Fibroblast of pulmonary artery (primary cell): Measurements from ENCODE around the gene AAGAB.
"Not testable (repeated sequence)": the region's sequence is repeated elsewhere in the genome, so short reads cannot be mapped to it uniquely, and the experiment has no call there.

Experiments used
- DNase-seq: peaks from one replicate; pipeline ENCODE4 v3.0.0-alpha.2; 2010; ENCODE audit warnings: low read depth
- H3K4me3 ChIP-seq: replicated peaks from 2 replicates; pipeline ENCODE4 v1.5.1; 2011; ENCODE audit warnings: low read depth, mild to moderate bottlenecking, control low read depth, low read length, moderate library complexity
- TF ChIP-seq, protein P1 (sequence below): IDR thresholded peaks from 2 replicates; pipeline ENCODE4 v1.5.1; 2011; ENCODE audit warnings: mild to moderate bottlenecking, control low read depth, low read length, inconsistent platforms; ENCODE audit errors: missing control alignments

AAGAB gene

GRCh38 chr15:67290319-67290718, 35.9 kb upstream of the AAGAB start:
- peak; percentile 32 for DNase-seq
- TF ChIP-seq, protein P1, sequence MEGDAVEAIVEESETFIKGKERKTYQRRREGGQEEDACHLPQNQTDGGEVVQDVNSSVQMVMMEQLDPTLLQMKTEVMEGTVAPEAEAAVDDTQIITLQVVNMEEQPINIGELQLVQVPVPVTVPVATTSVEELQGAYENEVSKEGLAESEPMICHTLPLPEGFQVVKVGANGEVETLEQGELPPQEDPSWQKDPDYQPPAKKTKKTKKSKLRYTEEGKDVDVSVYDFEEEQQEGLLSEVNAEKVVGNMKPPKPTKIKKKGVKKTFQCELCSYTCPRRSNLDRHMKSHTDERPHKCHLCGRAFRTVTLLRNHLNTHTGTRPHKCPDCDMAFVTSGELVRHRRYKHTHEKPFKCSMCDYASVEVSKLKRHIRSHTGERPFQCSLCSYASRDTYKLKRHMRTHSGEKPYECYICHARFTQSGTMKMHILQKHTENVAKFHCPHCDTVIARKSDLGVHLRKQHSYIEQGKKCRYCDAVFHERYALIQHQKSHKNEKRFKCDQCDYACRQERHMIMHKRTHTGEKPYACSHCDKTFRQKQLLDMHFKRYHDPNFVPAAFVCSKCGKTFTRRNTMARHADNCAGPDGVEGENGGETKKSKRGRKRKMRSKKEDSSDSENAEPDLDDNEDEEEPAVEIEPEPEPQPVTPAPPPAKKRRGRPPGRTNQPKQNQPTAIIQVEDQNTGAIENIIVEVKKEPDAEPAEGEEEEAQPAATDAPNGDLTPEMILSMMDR: no peak
- no peak overlapping the region for H3K4me3 ChIP-seq

DNA sequence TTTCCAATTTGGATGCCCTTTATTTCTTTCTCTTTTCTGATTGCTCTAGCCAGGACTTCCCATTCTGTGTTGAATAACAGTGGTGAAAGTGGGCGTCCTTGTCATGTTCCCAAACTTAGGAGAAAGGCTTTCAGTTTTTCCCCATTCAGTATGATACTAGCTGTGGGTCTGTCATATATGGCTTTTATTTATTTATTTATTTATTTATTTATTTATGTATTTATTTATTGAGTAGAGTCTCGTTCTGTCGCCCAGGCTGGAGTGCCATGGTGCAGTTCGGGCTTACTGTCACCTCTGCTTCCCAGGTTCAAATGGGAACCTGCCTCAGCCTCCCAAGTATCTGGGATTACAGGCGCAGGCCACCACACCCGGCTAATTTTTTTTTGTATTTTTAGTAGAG, 31.9 kb upstream of the AAGAB start:
- not testable (repeated sequence) for H3K4me3 ChIP-seq, DNase-seq

GRCh38 chr15:67285625-67286024, 31.2 kb upstream of the AAGAB start:
- not testable (repeated sequence) for DNase-seq

DNA sequence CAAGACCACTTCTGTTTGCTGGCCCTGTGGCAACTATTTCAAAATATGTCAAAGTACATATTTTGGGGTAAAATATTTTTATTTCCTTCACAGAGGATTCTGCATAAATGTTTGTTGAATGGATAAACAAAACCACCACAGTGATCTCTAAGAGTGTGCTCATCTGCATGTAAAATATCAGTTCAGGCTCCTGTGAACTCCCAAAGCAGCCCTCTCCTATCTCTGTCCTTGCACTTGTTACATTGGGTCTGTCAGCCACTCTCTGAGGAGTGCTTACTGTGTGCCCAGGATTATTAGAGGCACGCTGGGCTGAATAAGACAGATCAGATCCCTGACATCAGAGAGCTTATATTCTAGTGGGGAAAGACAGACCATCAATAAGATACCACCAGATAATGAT, 27.3 kb upstream of the AAGAB start:
- H3K4me3 ChIP-seq: no peak overlapping the region
- TF ChIP-seq, protein P1: no peak
- no peak for DNase-seq

More at GRCh38 chr15:67285625-67286024, 31.2 kb upstream of the AAGAB start:
- not testable (repeated sequence) for H3K4me3 ChIP-seq

- TF ChIP-seq, protein P1: no peak
- DNase-seq: no peak
Observed at GRCh38 chr15:67280217-67280616, 25.8 kb upstream of the AAGAB start.

GRCh38 chr15:67276666-67277065, 22.2 kb upstream of the AAGAB start:
- TF ChIP-seq, protein P1: no peak
- no peak for DNase-seq

More at GRCh38 chr15:67280217-67280616, 25.8 kb upstream of the AAGAB start:
- no peak overlapping the region for H3K4me3 ChIP-seq

GRCh38 chr15:67274236-67274635, 19.8 kb upstream of the AAGAB start:
- TF ChIP-seq, protein P1: no peak
- no peak for DNase-seq
- no peak overlapping the region for H3K4me3 ChIP-seq

More at GRCh38 chr15:67276666-67277065, 22.2 kb upstream of the AAGAB start:
- no peak overlapping the region for H3K4me3 ChIP-seq

GRCh38 chr15:67267951-67268941, 13.8 kb upstream of the AAGAB start:
- no peak for DNase-seq
- TF ChIP-seq, protein P1: no peak
- H3K4me3 ChIP-seq: no peak overlapping the region
